MM.1S (cell line): ENCODE data around the gene OLFML1.

Experiments used
- DNase-seq: peaks from one replicate; pipeline ENCODE4 v3.0.0-alpha.2; 2015
- H2AFZ ChIP-seq: fragments of 300-600 bp; sonication (generic); 2 replicates; pipeline ENCODE4 v1.6.0; 2016; ENCODE audit warnings: antibody characterized with exemption, low read length
- H3F3A ChIP-seq: fragments of 300-600 bp; sonication (generic); 2 replicates; pipeline ENCODE4 v1.6.1; 2016; ENCODE audit warnings: mild to moderate bottlenecking, antibody characterized with exemption, low read length, moderate library complexity, mixed read lengths; ENCODE audit not compliant: insufficient read depth
- H3K27ac ChIP-seq: fragments of 300-600 bp; sonication (generic); 2 replicates; pipeline ENCODE4 v1.5.1; 2016; ENCODE audit warnings: mild to moderate bottlenecking, low read length
- H3K27me3 ChIP-seq: fragments of 300-600 bp; sonication (generic); replicated peaks from 2 replicates; pipeline ENCODE4 v1.6.0; 2016; ENCODE audit warnings: low read length; ENCODE audit not compliant: insufficient read depth
- H3K36me3 ChIP-seq: fragments of 300-600 bp; sonication (generic); replicated peaks from 2 replicates; pipeline ENCODE4 v1.6.1; 2016; ENCODE audit warnings: mild to moderate bottlenecking, low read length, mixed read lengths; ENCODE audit not compliant: insufficient read depth
- H3K4me1 ChIP-seq: fragments of 300-600 bp; sonication (generic); 2 replicates; pipeline ENCODE4 v1.6.1; 2016; ENCODE audit warnings: low read length, mixed read lengths
- H3K4me2 ChIP-seq: fragments of 300-600 bp; sonication (generic); 2 replicates; pipeline ENCODE4 v1.6.0; 2016; ENCODE audit warnings: low read depth, low read length
- H3K4me3 ChIP-seq: fragments of 300-600 bp; sonication (generic); 2 replicates; pipeline ENCODE4 v1.5.1; 2016; ENCODE audit warnings: low read length, mixed read lengths
- H3K79me2 ChIP-seq: fragments of 300-600 bp; sonication (generic); 2 replicates; pipeline ENCODE4 v1.6.1; 2016; ENCODE audit warnings: mixed run types, low read length, mixed read lengths
- H3K9ac ChIP-seq: fragments of 300-600 bp; sonication (generic); 2 replicates; pipeline ENCODE4 v1.6.1; 2016; ENCODE audit warnings: low read length, mixed read lengths
- H3K9me2 ChIP-seq: fragments of 300-600 bp; sonication (generic); replicated peaks from 2 replicates; pipeline ENCODE4 v1.6.1; 2016; ENCODE audit warnings: mild to moderate bottlenecking, low read length, mixed read lengths; ENCODE audit not compliant: insufficient read depth
- H3K9me3 ChIP-seq: fragments of 300-600 bp; sonication (generic); replicated peaks from 2 replicates; pipeline ENCODE4 v1.6.1; 2016; ENCODE audit warnings: mild to moderate bottlenecking, low read length, mixed read lengths; ENCODE audit not compliant: insufficient read depth
- H4K20me1 ChIP-seq: fragments of 300-600 bp; sonication (generic); 2 replicates; pipeline ENCODE4 v1.6.1; 2016; ENCODE audit warnings: mild to moderate bottlenecking, low read length, moderate library complexity, mixed read lengths; ENCODE audit not compliant: insufficient read depth
- EZH2 ChIP-seq: fragments of 300-600 bp; sonication (generic); optimal IDR thresholded peaks from 2 replicates; pipeline ENCODE3; 2017; ENCODE audit warnings: low read depth, mild to moderate bottlenecking, antibody characterized with exemption, low read length, mixed read lengths
- EZH2phosphoT487 ChIP-seq: fragments of 300-600 bp; sonication (generic); IDR thresholded peaks from 2 replicates; pipeline ENCODE4 v1.6.1; 2018; ENCODE audit warnings: antibody characterized with exemption, low read length
- TF ChIP-seq, protein P1 (sequence below): fragments of 300-600 bp; sonication (generic); IDR thresholded peaks from 2 replicates; pipeline ENCODE4 v1.5.1; 2016; ENCODE audit warnings: antibody characterized with exemption, low read length, mixed read lengths

Gene OLFML1

DNA sequence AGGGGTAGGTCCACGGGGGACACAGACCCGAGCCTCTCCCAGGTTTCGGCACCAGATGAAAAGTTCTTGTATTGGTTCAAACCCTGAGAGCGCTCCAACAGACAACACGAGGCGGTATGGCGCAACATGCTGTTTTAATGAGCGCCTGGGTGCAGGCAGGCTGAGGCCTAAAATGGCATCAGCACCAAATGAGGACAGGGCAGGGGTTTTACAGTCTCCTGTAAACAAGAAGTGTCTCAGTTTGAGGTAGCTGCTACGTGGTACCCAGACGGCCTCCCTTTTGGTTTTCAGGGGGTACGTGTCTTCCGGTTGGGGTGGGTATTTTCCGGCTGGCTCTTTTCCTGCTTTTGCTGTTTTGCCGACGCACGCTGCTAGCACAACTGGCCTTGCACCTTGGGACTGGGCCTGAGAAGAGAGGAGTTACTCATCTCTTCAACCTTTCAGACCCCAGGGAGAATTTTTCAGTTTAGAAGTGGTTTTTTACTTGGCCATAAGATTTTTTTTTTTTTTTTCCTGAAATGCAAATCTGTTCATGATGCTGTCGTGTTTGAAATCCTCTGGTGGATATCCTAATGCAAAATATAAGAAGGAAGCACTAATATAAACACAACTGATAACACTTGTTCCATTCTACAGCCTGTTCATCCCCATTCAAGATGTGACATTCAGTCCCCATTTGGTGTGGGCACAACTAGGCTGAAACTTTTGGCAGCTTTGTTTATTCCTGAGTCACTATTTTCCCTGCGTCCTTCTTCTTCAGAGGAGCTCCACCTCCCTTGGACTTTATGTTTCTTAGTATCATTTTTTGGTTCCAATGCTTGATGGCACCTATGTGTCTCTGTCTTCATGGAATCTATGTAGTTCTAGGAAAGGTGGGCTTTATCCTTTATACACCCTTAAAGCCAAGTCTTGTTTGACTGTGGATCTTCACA, 35.0 kb downstream of the OLFML1 start:
- no peaks in the 10 kb centered on the region for H3K9me3 ChIP-seq
- H3K9me2 ChIP-seq, result no peaks in the 10 kb centered on the region
- no peaks in the 10 kb centered on the region for H3K27me3 ChIP-seq
- no peak for DNase-seq
- no peak overlapping the region for H3K4me3 ChIP-seq
- no peak for TF ChIP-seq EZH2phosphoT487
- TF ChIP-seq EZH2, result no peak
- TF ChIP-seq, protein P1, sequence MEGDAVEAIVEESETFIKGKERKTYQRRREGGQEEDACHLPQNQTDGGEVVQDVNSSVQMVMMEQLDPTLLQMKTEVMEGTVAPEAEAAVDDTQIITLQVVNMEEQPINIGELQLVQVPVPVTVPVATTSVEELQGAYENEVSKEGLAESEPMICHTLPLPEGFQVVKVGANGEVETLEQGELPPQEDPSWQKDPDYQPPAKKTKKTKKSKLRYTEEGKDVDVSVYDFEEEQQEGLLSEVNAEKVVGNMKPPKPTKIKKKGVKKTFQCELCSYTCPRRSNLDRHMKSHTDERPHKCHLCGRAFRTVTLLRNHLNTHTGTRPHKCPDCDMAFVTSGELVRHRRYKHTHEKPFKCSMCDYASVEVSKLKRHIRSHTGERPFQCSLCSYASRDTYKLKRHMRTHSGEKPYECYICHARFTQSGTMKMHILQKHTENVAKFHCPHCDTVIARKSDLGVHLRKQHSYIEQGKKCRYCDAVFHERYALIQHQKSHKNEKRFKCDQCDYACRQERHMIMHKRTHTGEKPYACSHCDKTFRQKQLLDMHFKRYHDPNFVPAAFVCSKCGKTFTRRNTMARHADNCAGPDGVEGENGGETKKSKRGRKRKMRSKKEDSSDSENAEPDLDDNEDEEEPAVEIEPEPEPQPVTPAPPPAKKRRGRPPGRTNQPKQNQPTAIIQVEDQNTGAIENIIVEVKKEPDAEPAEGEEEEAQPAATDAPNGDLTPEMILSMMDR, result no peak
- peak overlapping the region; percentile 75 for H3K27ac ChIP-seq
- peak overlapping the region; percentile 13; the same call in 1 of the 2 replicates for H3K9ac ChIP-seq
- H3K79me2 ChIP-seq, result peaks cover 52% of the 10 kb centered on the region
- H3K36me3 ChIP-seq, result no peaks in the 10 kb centered on the region
- H3K4me1 ChIP-seq, result peaks cover 36% of the 10 kb centered on the region
- H3F3A ChIP-seq, result peaks cover 14% of the 10 kb centered on the region
- H4K20me1 ChIP-seq, result no peaks in the 10 kb centered on the region
- H2AFZ ChIP-seq, result no peak overlapping the region
- peak overlapping the region; percentile 46; the same call in 1 of the 2 replicates for H3K4me2 ChIP-seq

DNA sequence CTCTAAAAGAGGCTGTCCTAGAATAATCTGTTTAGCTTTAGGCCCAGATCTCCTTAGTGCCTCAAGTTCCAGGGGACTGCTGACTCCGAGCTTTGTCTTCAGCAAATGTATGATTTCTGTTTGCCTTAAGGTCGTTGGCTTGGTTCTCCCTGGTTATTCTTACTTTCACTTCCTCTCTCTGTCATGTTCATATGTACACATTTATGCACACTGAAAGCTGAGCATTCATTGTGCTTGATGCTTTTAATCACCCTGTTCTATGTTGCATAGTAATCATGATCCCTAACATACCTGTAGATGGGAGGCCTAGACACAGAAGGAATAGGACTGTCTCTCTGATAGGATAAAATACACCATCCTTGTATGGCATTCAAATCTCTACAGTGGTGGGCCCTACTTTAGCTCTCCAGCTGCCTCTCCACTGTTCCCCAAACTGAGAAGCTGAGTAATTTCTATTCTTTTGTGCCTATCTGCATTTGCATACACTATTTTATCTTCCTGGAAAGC, 35.7 kb downstream of the OLFML1 start:
- Histone ChIP-seq H3F3A (peaks cover 14% of the 10 kb centered on the region), H3K9me3 (no peaks in the 10 kb centered on the region), H3K36me3 (no peaks in the 10 kb centered on the region), H3K4me1 (peaks cover 36% of the 10 kb centered on the region), H3K79me2 (peaks cover 47% of the 10 kb centered on the region), H2AFZ (no peak overlapping the region), H3K9me2 (no peaks in the 10 kb centered on the region), H3K27me3 (no peaks in the 10 kb centered on the region), H3K27ac (peak overlapping the region; percentile 75), H4K20me1 (no peaks in the 10 kb centered on the region), H3K4me3 (no peak overlapping the region), H3K9ac (no peak overlapping the region; the same call in 1 of the 2 replicates), H3K4me2 (peak overlapping the region; percentile 46)
- TF ChIP-seq, protein P1, result no peak
- TF ChIP-seq EZH2 (no peak), EZH2phosphoT487 (no peak)
- DNase-seq, result peak; percentile 76

DNA sequence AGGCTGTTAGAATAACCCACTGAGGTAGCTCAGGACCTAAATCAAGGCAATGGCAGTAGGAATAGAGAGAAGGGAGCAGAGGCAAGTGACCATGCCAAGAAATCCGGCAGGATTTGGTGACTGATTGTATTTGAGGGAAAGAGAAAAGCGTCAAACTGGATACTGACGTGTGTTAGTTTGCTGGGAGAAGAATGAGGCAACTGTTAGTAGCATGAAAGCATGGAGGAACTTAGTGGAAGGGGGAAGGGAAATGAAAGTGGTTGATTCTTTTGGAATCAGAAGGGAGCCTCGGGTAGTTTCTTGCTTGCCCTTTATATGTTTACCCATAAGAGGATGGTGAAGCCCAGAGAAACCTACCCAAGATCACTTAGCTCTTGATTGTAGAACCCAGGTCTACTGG, 36.8 kb downstream of the OLFML1 start:
- peaks cover 41% of the 10 kb centered on the region for H3K79me2 ChIP-seq
- no peaks in the 10 kb centered on the region for H4K20me1 ChIP-seq
- no peak overlapping the region for H2AFZ ChIP-seq
- H3K4me3 ChIP-seq, result no peak overlapping the region
- H3K9me3 ChIP-seq, result no peaks in the 10 kb centered on the region
- TF ChIP-seq EZH2 (no peak), EZH2phosphoT487 (no peak)
- TF ChIP-seq, protein P1, result no peak
- no peak overlapping the region for H3K4me2 ChIP-seq
- no peaks in the 10 kb centered on the region for H3K27me3 ChIP-seq
- H3F3A ChIP-seq, result peaks cover 14% of the 10 kb centered on the region
- no peaks in the 10 kb centered on the region for H3K9me2 ChIP-seq
- H3K27ac ChIP-seq, result no peak overlapping the region
- H3K36me3 ChIP-seq, result no peaks in the 10 kb centered on the region
- no peak overlapping the region for H3K9ac ChIP-seq
- peaks cover 36% of the 10 kb centered on the region for H3K4me1 ChIP-seq
- DNase-seq, result no peak
